Mucosa of descending colon (tissue), 3 donors: Measurements from ENCODE around the gene RPH3AL. TPM values are rescaled to one million over a fixed set of nuclear protein-coding genes. Genes with fewer than 3 reads are reported as not detected.
A peak's percentile ranks its signal among the peaks of the same experiment; 100 is the strongest.

Experiments used
- ATAC-seq: fragments of 200-7000 bp; cut with Tn5 transposase; one replicate; pipeline ENCODE4 v1.9.1; 2020; ENCODE audit warnings: mild to moderate bottlenecking, moderate library complexity
- DNase-seq, 3 donors: peaks; one replicate each; pipeline ENCODE4 v3.0.0-alpha.2; 2020
- H3K36me3 ChIP-seq: fragments of 200-600 bp; one replicate; pipeline ENCODE4 v1.8.0; 2021; ENCODE audit warnings: low read depth, mild to moderate bottlenecking
- H3K4me1 ChIP-seq: fragments of 200-600 bp; one replicate; pipeline ENCODE4 v1.8.0; 2021; ENCODE audit warnings: low read depth, mild to moderate bottlenecking
- H3K4me3 ChIP-seq: fragments of 200-600 bp; one replicate; pipeline ENCODE4 v1.8.0; 2021; ENCODE audit warnings: mild to moderate bottlenecking
- H3K9me3 ChIP-seq: fragments of 200-600 bp; one replicate; pipeline ENCODE4 v1.8.0; 2021; ENCODE audit warnings: mild to moderate bottlenecking
- intact Hi-C, 2 donors: fragments of 100-400 bp; cut with DNase I in 1 of 2; cut with micrococcal nuclease in 1 of 2; formaldehyde crosslinking; loops; one replicate each; pipeline versions ENCODE4 v1.11.0 to v1.11.1; 2022; cut with DNase I, micrococcal nuclease
- total RNA-seq, 3 donors: library from RNA; stranded (reverse); fragmentation: NEBNext Ultra II Directional in 2 of 3; extraction: Animal tissue kit (Norgen Biotek cat#: 25700) in 2 of 3; gene quantifications; one replicate each; pipeline versions ENCODE4 v1.2.1 to v1.2.4, GENCODE V29; 2021 to 2023
- TF ChIP-seq, protein P1 (sequence below): fragments of 200-600 bp; IDR thresholded peaks from one replicate; pipeline ENCODE4 v1.8.0; 2022; ENCODE audit warnings: antibody characterized with exemption, mild to moderate bottlenecking
- donor health status: DM: no; HTN: no; CAD: no; lungs with moderate emphysema.
- donor health status: DM: no; HTN: no; CAD: no.
- donor health status: DM: no; HTN: yes; CAD: no.

The RPH3AL gene
- total RNA-seq, 3 donors from 2014 or later = 24.0 to 44.1 (median 36.7) TPM

DNA sequence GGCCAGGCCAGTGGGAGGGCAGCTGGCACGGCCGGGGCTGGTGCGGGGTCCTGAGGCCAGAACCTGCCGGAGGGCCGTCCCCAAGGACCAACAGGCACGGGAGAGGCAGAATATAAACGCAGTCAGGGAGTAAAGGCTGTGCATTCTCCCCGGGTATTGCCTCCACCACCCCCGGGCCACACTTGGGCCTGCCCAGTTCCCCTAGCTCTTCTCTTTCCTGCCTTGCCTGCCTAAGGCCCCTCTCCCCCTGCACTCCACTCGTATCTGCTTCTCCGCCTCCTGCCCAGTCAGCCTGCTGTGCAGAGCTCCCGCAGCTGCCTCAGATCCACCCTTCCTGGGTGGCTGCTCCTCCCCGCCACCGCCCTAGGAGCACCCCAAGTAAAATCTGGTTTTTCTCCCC is 5.0 kb upstream of the RPH3AL start:
- peaks cover 9% of the 10 kb centered on the region for H3K4me1 ChIP-seq
- ATAC-seq = no peak
- TF ChIP-seq, protein P1, sequence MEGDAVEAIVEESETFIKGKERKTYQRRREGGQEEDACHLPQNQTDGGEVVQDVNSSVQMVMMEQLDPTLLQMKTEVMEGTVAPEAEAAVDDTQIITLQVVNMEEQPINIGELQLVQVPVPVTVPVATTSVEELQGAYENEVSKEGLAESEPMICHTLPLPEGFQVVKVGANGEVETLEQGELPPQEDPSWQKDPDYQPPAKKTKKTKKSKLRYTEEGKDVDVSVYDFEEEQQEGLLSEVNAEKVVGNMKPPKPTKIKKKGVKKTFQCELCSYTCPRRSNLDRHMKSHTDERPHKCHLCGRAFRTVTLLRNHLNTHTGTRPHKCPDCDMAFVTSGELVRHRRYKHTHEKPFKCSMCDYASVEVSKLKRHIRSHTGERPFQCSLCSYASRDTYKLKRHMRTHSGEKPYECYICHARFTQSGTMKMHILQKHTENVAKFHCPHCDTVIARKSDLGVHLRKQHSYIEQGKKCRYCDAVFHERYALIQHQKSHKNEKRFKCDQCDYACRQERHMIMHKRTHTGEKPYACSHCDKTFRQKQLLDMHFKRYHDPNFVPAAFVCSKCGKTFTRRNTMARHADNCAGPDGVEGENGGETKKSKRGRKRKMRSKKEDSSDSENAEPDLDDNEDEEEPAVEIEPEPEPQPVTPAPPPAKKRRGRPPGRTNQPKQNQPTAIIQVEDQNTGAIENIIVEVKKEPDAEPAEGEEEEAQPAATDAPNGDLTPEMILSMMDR = no peak
- H3K4me3 ChIP-seq = no peak overlapping the region
- H3K9me3 ChIP-seq = no peaks in the 10 kb centered on the region
- DNase-seq = no peak
- intact Hi-C loops = no loop called here
- H3K36me3 ChIP-seq = no peaks in the 10 kb centered on the region

DNA sequence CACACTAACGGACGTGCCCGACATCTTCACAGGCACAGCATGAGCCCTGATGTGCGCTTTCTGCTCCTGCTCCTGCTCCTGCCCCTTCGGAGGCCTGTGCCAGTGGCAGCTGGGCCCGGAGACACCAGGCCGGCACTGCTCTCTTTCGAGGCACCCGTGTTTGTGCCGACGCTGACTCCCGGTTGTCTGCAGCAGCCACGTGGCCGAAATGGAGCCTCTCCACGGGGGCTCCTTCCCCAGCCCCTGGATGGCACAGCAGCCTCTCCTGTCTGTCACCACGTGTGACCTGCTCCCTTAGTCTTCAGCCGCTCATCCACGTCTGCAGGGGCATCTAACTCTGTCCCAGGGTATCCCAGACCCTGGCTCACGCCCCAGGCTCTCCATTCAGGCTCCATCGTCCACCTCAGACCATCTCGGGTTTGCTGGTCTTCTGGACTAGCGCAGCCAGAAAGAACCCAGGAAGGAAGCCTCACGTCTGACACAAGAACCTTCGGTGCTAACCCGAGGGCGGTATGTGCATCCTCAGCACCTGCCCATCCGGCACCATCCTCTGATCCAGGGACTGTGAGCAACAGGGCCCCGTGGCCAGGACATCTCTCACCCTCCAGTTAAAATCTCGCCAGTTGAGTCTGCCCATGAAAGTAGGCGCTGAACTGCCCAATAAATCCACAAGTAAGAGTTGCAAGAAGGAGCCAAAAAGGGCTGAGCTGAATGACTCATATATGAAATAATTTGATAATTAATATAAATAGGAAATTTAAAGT is 4.2 kb upstream of the RPH3AL start:
- H3K36me3 ChIP-seq = no peaks in the 10 kb centered on the region
- TF ChIP-seq, protein P1 = no peak
- no peak for ATAC-seq
- H3K4me3 ChIP-seq = no peak overlapping the region
- no peaks in the 10 kb centered on the region for H3K9me3 ChIP-seq
- H3K4me1 ChIP-seq = peaks cover 14% of the 10 kb centered on the region
- DNase-seq = no peak
- intact Hi-C loops = no loop called here

DNA sequence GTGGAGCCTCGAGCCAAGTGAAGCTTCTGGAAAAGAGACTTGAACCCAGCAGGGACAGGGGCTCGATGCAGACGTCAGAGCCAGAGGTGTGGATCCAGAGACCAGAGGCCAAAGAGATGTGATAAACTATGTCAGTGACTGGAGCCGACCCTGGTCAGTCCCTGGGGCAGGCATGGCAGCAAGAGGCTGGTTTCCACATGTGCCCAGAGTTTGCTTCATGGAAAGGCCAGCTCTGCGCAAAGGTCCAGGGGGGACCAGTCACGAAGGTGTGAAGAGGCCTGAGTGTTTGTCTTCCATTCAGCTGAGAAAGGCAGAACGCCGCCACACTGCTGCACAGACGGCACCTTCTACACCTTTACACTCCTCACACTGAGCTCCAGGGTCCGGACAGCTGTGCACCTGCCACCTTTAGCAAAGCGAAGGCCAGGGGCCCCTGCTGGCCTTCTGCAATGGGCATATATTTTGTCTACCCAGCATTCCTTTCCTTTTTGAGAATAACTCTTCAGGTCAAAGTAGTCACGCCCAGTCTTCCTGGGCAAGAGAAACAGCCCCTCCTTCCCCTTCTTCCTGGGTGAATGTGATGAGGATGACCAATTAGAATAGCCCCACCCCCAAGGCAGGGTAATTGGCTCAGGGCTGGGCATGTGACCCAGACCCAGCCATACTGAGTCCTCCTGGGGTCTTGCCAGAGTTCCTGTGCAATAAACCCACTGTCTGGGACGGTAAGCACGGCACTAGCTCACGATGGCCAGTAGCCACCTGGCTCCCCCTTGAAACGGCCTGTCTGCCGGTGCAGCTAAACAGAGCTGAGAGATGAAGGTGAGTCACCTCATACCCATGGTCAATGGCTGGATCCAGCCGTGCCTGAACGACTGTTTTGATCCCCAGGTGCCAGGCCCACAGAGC is 2.3 kb upstream of the RPH3AL start:
- peak in 1 of 3 donors; percentile 25 for DNase-seq
- no peak for ATAC-seq
- no peaks in the 10 kb centered on the region for H3K9me3 ChIP-seq
- H3K4me1 ChIP-seq = peaks cover 30% of the 10 kb centered on the region
- intact Hi-C loops = no loop called here
- TF ChIP-seq, protein P1 = no peak
- no peaks in the 10 kb centered on the region for H3K36me3 ChIP-seq
- H3K4me3 ChIP-seq = no peak overlapping the region

DNA sequence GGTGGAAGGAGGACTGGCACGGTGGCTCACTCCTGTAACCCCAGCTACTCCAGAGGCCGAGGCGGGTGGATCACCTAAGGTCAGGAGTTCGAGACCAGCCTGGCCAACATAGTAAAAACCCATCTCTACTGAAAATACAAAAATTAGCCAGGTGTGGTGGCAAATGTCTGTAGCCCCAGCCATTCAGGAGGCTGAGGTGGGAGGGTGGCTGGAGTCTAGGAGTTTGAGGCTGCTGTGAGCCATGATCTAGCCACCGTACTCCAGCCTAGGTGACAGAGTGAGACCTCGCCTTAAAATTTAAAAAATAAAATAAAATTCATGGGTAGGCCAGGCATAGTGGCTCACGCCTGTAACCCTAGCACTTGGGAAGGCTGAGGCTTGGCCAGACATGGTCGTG is 1.2 kb upstream of the RPH3AL start:
- no peaks in the 10 kb centered on the region for H3K9me3 ChIP-seq
- H3K4me3 ChIP-seq = no peak overlapping the region
- H3K4me1 ChIP-seq = peaks cover 41% of the 10 kb centered on the region
- TF ChIP-seq, protein P1 = no peak
- peak in 1 of 3 donors; percentile 23 for DNase-seq
- no peaks in the 10 kb centered on the region for H3K36me3 ChIP-seq
- intact Hi-C loops = no loop called here
- no peak for ATAC-seq

DNA sequence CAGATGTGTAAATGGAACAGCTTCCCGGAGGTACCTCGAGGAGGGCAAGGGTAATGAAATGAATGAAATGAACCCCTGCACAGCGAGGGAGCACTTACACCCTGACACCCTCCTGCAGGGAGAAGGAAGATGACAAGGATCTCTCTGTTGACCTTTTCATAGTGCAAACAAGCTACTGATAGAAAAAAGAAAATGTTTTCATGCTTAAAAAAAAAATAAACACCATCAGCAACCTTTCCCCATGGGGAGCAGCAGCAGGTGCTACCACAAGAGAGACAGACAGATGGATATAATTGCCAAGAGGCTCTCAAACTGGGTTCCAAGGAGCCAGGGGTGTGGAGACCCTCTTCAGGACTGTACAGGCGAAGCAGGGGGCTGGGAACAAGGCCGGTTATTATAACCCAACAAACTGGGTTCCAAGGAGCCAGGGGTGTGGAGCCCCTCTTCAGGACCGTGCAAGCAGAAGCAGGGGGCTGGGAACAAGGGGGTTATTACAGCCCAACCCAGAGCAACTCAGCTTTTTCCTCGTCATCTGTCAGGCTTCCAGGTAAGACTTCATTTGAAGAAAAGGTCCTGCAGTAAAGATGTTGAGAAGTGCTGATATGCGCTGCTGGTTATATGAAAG is 718 bp upstream of the RPH3AL start:
- intact Hi-C loops = no loop called here
- no peak for ATAC-seq
- peak in 2 of 3 donors; percentile 38 to 39 for DNase-seq

More for the DNA sequence above, 718 bp upstream of the RPH3AL start:
- no peaks in the 10 kb centered on the region for H3K9me3 ChIP-seq
- TF ChIP-seq, protein P1 = no peak
- H3K4me1 ChIP-seq = peaks cover 45% of the 10 kb centered on the region
- no peak overlapping the region for H3K4me3 ChIP-seq
- H3K36me3 ChIP-seq = no peaks in the 10 kb centered on the region
